MCF 10A (cell line): Measurements from ENCODE around the gene KCTD2. TPM values are rescaled to one million over a fixed set of nuclear protein-coding genes. Genes with fewer than 3 reads are reported as not detected.

ENCODE experiments used
- BruUV-seq: library from RNA; stranded (reverse); fragments of 400-500 nt; replicated peaks from 2 replicates; lab custom pipeline; 2021; lab: Mats Ljungman, UMichigan
- CTCF ChIA-PET: fragments of 300-600 bp; sonication (Branson Sonifier 250); formaldehyde crosslinking; extraction: SDS; loops from one replicate; lab custom pipeline; 2021; ENCODE audit warnings: antibody characterized with exemption, inconsistent platforms; lab: Yijun Ruan, JAX
- POLR2A ChIA-PET: fragments of 300-600, 350-650 bp; sonication (Branson Sonifier 250); formaldehyde crosslinking; extraction: SDS; loops from one replicate; lab custom pipeline; 2020; ENCODE audit warnings: antibody characterized with exemption, inconsistent platforms; lab: Yijun Ruan, JAX
- DNase-seq: peaks from one replicate; pipeline ENCODE4 v3.0.0-alpha.2; 2018; ENCODE audit not compliant: unreplicated experiment
- H3K27ac Mint-ChIP-seq: one replicate; pipeline ENCODE4 v1.8.0; 2022; ENCODE audit warnings: mild to moderate bottlenecking, low read depth, mixed read lengths; ENCODE audit not compliant: unreplicated experiment
- H3K27me3 Mint-ChIP-seq: one replicate; pipeline ENCODE4 v1.8.0; 2022; ENCODE audit warnings: mixed read lengths; ENCODE audit not compliant: insufficient read depth, unreplicated experiment
- H3K36me3 Mint-ChIP-seq: one replicate; pipeline ENCODE4 v1.8.0; 2022; ENCODE audit warnings: mild to moderate bottlenecking, moderate library complexity, mixed read lengths; ENCODE audit not compliant: insufficient read depth, unreplicated experiment
- H3K4me1 Mint-ChIP-seq: one replicate; pipeline ENCODE4 v1.8.0; 2022; ENCODE audit warnings: mixed read lengths; ENCODE audit not compliant: insufficient read depth, unreplicated experiment
- H3K4me3 Mint-ChIP-seq: one replicate; pipeline ENCODE4 v1.8.0; 2022; ENCODE audit warnings: mild to moderate bottlenecking, moderate library complexity, mixed read lengths; ENCODE audit not compliant: unreplicated experiment
- H3K9me3 Mint-ChIP-seq: one replicate; pipeline ENCODE4 v1.8.0; 2022; ENCODE audit warnings: mixed read lengths; ENCODE audit not compliant: unreplicated experiment
- CTCF ChIP-seq: fragments of 200-600 bp; IDR thresholded peaks from one replicate; pipeline ENCODE4 v1.8.0; 2022; ENCODE audit warnings: antibody characterized with exemption, mild to moderate bottlenecking; ENCODE audit not compliant: unreplicated experiment
- intact Hi-C: fragments of 100-400 bp; cut with micrococcal nuclease; formaldehyde crosslinking; loops from 2 replicates; pipeline ENCODE4 v1.14.1; 2022
- total RNA-seq: library from RNA; stranded (reverse); gene quantifications from 2 replicates; pipeline ENCODE4 v1.2.3, GENCODE V29; 2022

Gene KCTD2
- total RNA-seq, 1 experiment from 2014 or later = 11.9 TPM

- ChIA-PET CTCF (interaction anchor here (0.6 to 9.5 kb wide), 11 partner anchors 12 to 547 kb away, joined by 3 to 136 read pairs (median 9); partner anchors contain the start of genes MIF4GD and NT5C), POLR2A (interaction anchor here (0.6 to 3.4 kb wide), 5 partner anchors 11 to 149 kb away, joined by 3 to 37 read pairs (median 9); partner anchors contain the start of genes GGA3, JPT1, MRPS7 and SLC16A5)
- TF ChIP-seq CTCF = no peak
- H3K27ac Mint-ChIP-seq = no peak overlapping the region
- H3K4me3 Mint-ChIP-seq = peak overlapping the region; percentile 32
- TSS peak; percentile 6 for BruUV-seq
- no peak for DNase-seq
- no peaks in the 10 kb centered on the region for H3K9me3 Mint-ChIP-seq
- peaks cover 17% of the 10 kb centered on the region for H3K4me1 Mint-ChIP-seq
- intact Hi-C loops = loop anchor here (5.0 kb wide), 1 partner anchor 300 kb away; no protein-coding TSS in a partner anchor
- no peaks in the 10 kb centered on the region for H3K27me3 Mint-ChIP-seq
- H3K36me3 Mint-ChIP-seq = peaks cover 16% of the 10 kb centered on the region
These were observed 64.8 kb downstream of the KCTD2 start for GRCh38 chr17:75111777-75112335.

- peak; percentile 87 for DNase-seq
- intact Hi-C loops = loop anchor here (1.0 to 5.0 kb wide), 5 partner anchors 17 to 298 kb away; partner anchors contain the start of gene NT5C
- H3K27me3 Mint-ChIP-seq = no peaks in the 10 kb centered on the region
- POLR2A ChIA-PET = interaction anchor here (0.6 to 5.5 kb wide), 25 partner anchors 10 to 124 kb away, joined by 3 to 37 read pairs (median 4); partner anchors contain the start of genes JPT1, MRPL58, NT5C and NUP85
- BruUV-seq = no TSS peak
- peak; percentile 84 for TF ChIP-seq CTCF
- peaks cover 18% of the 10 kb centered on the region for H3K36me3 Mint-ChIP-seq
- H3K4me1 Mint-ChIP-seq = peaks cover 17% of the 10 kb centered on the region
- H3K4me3 Mint-ChIP-seq = peak overlapping the region; percentile 55
- H3K27ac Mint-ChIP-seq = peak overlapping the region; percentile 21
- CTCF ChIA-PET = interaction anchor here (0.6 to 9.5 kb wide), 66 partner anchors 9 to 449 kb away, joined by 3 to 136 read pairs (median 4); partner anchors contain the start of genes JPT1, MRPL58, NT5C and SUMO2
- H3K9me3 Mint-ChIP-seq = no peaks in the 10 kb centered on the region
These were observed 67.0 kb downstream of the KCTD2 start for GRCh38 chr17:75113798-75114551.

GRCh38 chr17:75114552-75115314 is 67.7 kb downstream of the KCTD2 start:
- Mint-ChIP-seq H3K9me3 (no peaks in the 10 kb centered on the region), H3K27me3 (no peaks in the 10 kb centered on the region), H3K4me1 (peaks cover 17% of the 10 kb centered on the region), H3K36me3 (peaks cover 18% of the 10 kb centered on the region), H3K27ac (peak overlapping the region; percentile 21), H3K4me3 (peak overlapping the region; percentile 55)
- intact Hi-C loops = loop anchor here (1.0 to 5.0 kb wide), 5 partner anchors 17 to 298 kb away; partner anchors contain the start of gene NT5C
- ChIA-PET CTCF (interaction anchor here (0.7 to 9.5 kb wide), 50 partner anchors 10 to 208 kb away, joined by 3 to 136 read pairs (median 6); partner anchors contain the start of genes JPT1, MRPL58, NT5C and SUMO2), POLR2A (interaction anchor here (0.7 to 5.5 kb wide), 23 partner anchors 9 to 123 kb away, joined by 3 to 37 read pairs (median 5); partner anchors contain the start of genes JPT1, MRPL58, NT5C and NUP85)
- no peak for TF ChIP-seq CTCF
- no peak for DNase-seq
- no TSS peak for BruUV-seq

Other genes starting within 250 kb of the KCTD2 start
- gene GRIN2C, start 187.3 kb upstream of the KCTD2 start, total RNA-seq = 0.12 and 0.28 TPM in 2 replicates
- gene FDXR, start 174.2 kb upstream of the KCTD2 start, total RNA-seq = 25.0 and 29.7 TPM in 2 replicates
- gene FADS6, start 153.6 kb upstream of the KCTD2 start, total RNA-seq = not detected in 2 replicates
- not detected in 2 replicates for gene USH1G, start 124.0 kb upstream of the KCTD2 start, total RNA-seq
- gene OTOP2, start 123.0 kb upstream of the KCTD2 start, total RNA-seq = not detected in 2 replicates
- not detected in 2 replicates for gene OTOP3, start 111.3 kb upstream of the KCTD2 start, total RNA-seq
- 3.2 and 7.0 TPM in 2 replicates for gene HID1, start 74.5 kb upstream of the KCTD2 start, total RNA-seq
- gene CDR2L, start 59.6 kb upstream of the KCTD2 start, total RNA-seq = 3.4 and 4.1 TPM in 2 replicates
- 56.5 and 71.2 TPM in 2 replicates for gene MRPL58, start 34.6 kb upstream of the KCTD2 start, total RNA-seq
- gene ATP5PD, start 256 bp upstream of the KCTD2 start, total RNA-seq = 362 and 455 TPM in 2 replicates
- 26.0 and 33.1 TPM in 2 replicates for gene SLC16A5, start 40.7 kb downstream of the KCTD2 start, total RNA-seq
- gene ARMC7, start 62.7 kb downstream of the KCTD2 start, total RNA-seq = 9.3 and 13.3 TPM in 2 replicates
- 105 and 113 TPM in 2 replicates for gene NT5C, start 84.5 kb downstream of the KCTD2 start, total RNA-seq
- 342 and 360 TPM in 2 replicates for gene JPT1, start 107.3 kb downstream of the KCTD2 start, total RNA-seq
- gene SUMO2, start 135.7 kb downstream of the KCTD2 start, total RNA-seq = 186 and 194 TPM in 2 replicates
- 42.3 and 49.2 TPM in 2 replicates for gene NUP85, start 158.5 kb downstream of the KCTD2 start, total RNA-seq
- gene GGA3, start 214.4 kb downstream of the KCTD2 start, total RNA-seq = 32.7 and 39.5 TPM in 2 replicates
- gene MRPS7, start 214.7 kb downstream of the KCTD2 start, total RNA-seq = 73.9 and 75.0 TPM in 2 replicates
- 23.3 and 29.6 TPM in 2 replicates for gene MIF4GD, start 224.0 kb downstream of the KCTD2 start, total RNA-seq
- 14.8 and 22.6 TPM in 2 replicates for gene SLC25A19, start 242.2 kb downstream of the KCTD2 start, total RNA-seq